Gastroesophageal sphincter (tissue), 3 donors: Measurements from ENCODE around the gene IGBP1.

Source experiments
- CTCF ChIP-seq, 4 experiments: fragments of 200-600 bp in 2 of 4; fragments of 450-650 bp in 2 of 4; sonication (generic) in 1 of 4; IDR thresholded peaks; one replicate each; pipeline ENCODE4 v1.5.1; 2017 to 2019; ENCODE audit warnings: antibody characterized with exemption in 4 of 4, mild to moderate bottlenecking in 2 of 4, moderate library complexity in 2 of 4
- EP300 ChIP-seq: sonication (generic); formaldehyde crosslinking; IDR thresholded peaks from one replicate; pipeline ENCODE4 v1.6.1; 2017; ENCODE audit warnings: antibody characterized with exemption, mild to moderate bottlenecking
- POLR2A ChIP-seq, 2 donors: fragments of 450-650 bp; IDR thresholded peaks; one replicate each; pipeline ENCODE4 v1.6.1; 2017; ENCODE audit warnings: antibody characterized with exemption in 2 of 2, mild to moderate bottlenecking in 2 of 2, moderate library complexity in 1 of 2
- POLR2AphosphoS5 ChIP-seq: sonication (generic); formaldehyde crosslinking; IDR thresholded peaks from one replicate; pipeline ENCODE4 v1.6.1; 2017; ENCODE audit warnings: antibody characterized with exemption

GRCh38 chrX:70088751-70089150 is 44.5 kb upstream of the IGBP1 start:
- TF ChIP-seq CTCF (IDR thresholded peaks at IDR 0.05) = no peak
- no peak for TF ChIP-seq EP300
- TF ChIP-seq POLR2AphosphoS5 = no peak
- TF ChIP-seq POLR2A (IDR thresholded peaks at IDR 0.05) = no peak
